GM18868 (cell line): Measurements from ENCODE around the gene AKR7A3.
"Not testable (repeated sequence)": the region's sequence is repeated elsewhere in the genome, so short reads cannot be mapped to it uniquely, and the experiment has no call there.

Experiments
- ATAC-seq: cut with Tn5 transposase; IDR thresholded peaks from one replicate; pipeline ENCODE4 v1.9.1; 2021; ENCODE audit warnings: mild to moderate bottlenecking, moderate library complexity; ENCODE audit not compliant: unreplicated experiment

The AKR7A3 gene

GRCh38 chr1:19319196-19319595 lies 30.6 kb upstream of the AKR7A3 start:
- ATAC-seq = no peak

- no peak for ATAC-seq
Observed at GRCh38 chr1:19317126-19317910, 28.7 kb upstream of the AKR7A3 start.

GRCh38 chr1:19315378-19316198 lies 27.0 kb upstream of the AKR7A3 start:
- peak; percentile 34 for ATAC-seq

- no peak for ATAC-seq
Observed at GRCh38 chr1:19313961-19314882, 25.7 kb upstream of the AKR7A3 start.

- ATAC-seq = no peak
Observed at GRCh38 chr1:19313636-19313959, 25.0 kb upstream of the AKR7A3 start.

GRCh38 chr1:19312782-19313635 lies 24.4 kb upstream of the AKR7A3 start:
- no peak for ATAC-seq

GRCh38 chr1:19311931-19312781 lies 23.6 kb upstream of the AKR7A3 start, which contains the start of the genes AKR7A2 and SLC66A1:
Gene AKR7A2, minus strand, starts transcription at chr1:19312144. Its CDS starts 20 bp downstream, at chr1:19312124.
Gene SLC66A1, plus strand, starts transcription at chr1:19312326. Its CDS starts 5,352 bp downstream, at chr1:19317678.
- ATAC-seq = peak; percentile 79

GRCh38 chr1:19311503-19311930 lies 22.9 kb upstream of the AKR7A3 start:
- peak; percentile 5 for ATAC-seq

GRCh38 chr1:19310720-19311502 lies 22.3 kb upstream of the AKR7A3 start:
- no peak for ATAC-seq

- no peak for ATAC-seq
Observed at GRCh38 chr1:19310061-19310460, 21.5 kb upstream of the AKR7A3 start.

- ATAC-seq = no peak
Observed at GRCh38 chr1:19309123-19309813, 20.7 kb upstream of the AKR7A3 start.

GRCh38 chr1:19308509-19308907 lies 19.9 kb upstream of the AKR7A3 start:
- no peak for ATAC-seq

- no peak for ATAC-seq
Observed at GRCh38 chr1:19307794-19308508, 19.4 kb upstream of the AKR7A3 start.

- ATAC-seq = no peak
Observed at GRCh38 chr1:19306941-19307340, 18.4 kb upstream of the AKR7A3 start.

GRCh38 chr1:19305880-19306279 lies 17.3 kb upstream of the AKR7A3 start:
- ATAC-seq = no peak

- ATAC-seq = not testable (repeated sequence)
Observed at GRCh38 chr1:19304081-19304480, 15.5 kb upstream of the AKR7A3 start.

- no peak for ATAC-seq
Observed at GRCh38 chr1:19300211-19300610, 11.6 kb upstream of the AKR7A3 start.
